HG03280 (cell line): ENCODE data around the gene SAP130.

Experiments used
- ATAC-seq: cut with Tn5 transposase; IDR thresholded peaks from one replicate; pipeline ENCODE4 v1.9.1; 2021; ENCODE audit warnings: mild to moderate bottlenecking, moderate library complexity; ENCODE audit not compliant: unreplicated experiment

SAP130 gene

GRCh38 chr2:128026448-128027277, 1.2 kb downstream of the SAP130 start:
- ATAC-seq, result no peak

- no peak for ATAC-seq
Measured at GRCh38 chr2:128024816-128025215, 3.0 kb downstream of the SAP130 start.

- ATAC-seq, result no peak
Measured at GRCh38 chr2:128017561-128017960, 10.3 kb downstream of the SAP130 start.

- no peak for ATAC-seq
Measured at GRCh38 chr2:128016620-128017019, 11.2 kb downstream of the SAP130 start.

GRCh38 chr2:128012698-128013097, 15.2 kb downstream of the SAP130 start:
- ATAC-seq, result no peak

GRCh38 chr2:128008074-128008672, 19.7 kb downstream of the SAP130 start:
- ATAC-seq, result no peak

GRCh38 chr2:128004509-128004908, 23.4 kb downstream of the SAP130 start:
- no peak for ATAC-seq

- ATAC-seq, result no peak
Measured at GRCh38 chr2:128003463-128003862, 24.4 kb downstream of the SAP130 start.

- ATAC-seq, result no peak
Measured at GRCh38 chr2:127996160-127996559, 31.7 kb downstream of the SAP130 start.

- ATAC-seq, result no peak
Measured at GRCh38 chr2:127995725-127996124, 32.1 kb downstream of the SAP130 start.

- ATAC-seq, result no peak
Measured at GRCh38 chr2:127993659-127994058, 34.2 kb downstream of the SAP130 start.

- ATAC-seq, result no peak
Measured at GRCh38 chr2:127991742-127992141, 36.1 kb downstream of the SAP130 start.

- ATAC-seq, result no peak
Measured at GRCh38 chr2:127986548-127987079, 41.2 kb downstream of the SAP130 start.

- ATAC-seq, result no peak
Measured at GRCh38 chr2:127985735-127986134, 42.1 kb downstream of the SAP130 start.

- no peak for ATAC-seq
Measured at GRCh38 chr2:127985026-127985734, 42.7 kb downstream of the SAP130 start.

GRCh38 chr2:127984551-127984950, 43.3 kb downstream of the SAP130 start:
- ATAC-seq, result no peak

GRCh38 chr2:127969446-127969845, 58.4 kb downstream of the SAP130 start:
- ATAC-seq, result no peak

- no peak for ATAC-seq
Measured at GRCh38 chr2:127968610-127969339, 59.1 kb downstream of the SAP130 start.

- ATAC-seq, result no peak
Measured at GRCh38 chr2:127961729-127962128, 66.1 kb downstream of the SAP130 start.

GRCh38 chr2:127957240-127957639, 70.6 kb downstream of the SAP130 start:
- no peak for ATAC-seq

GRCh38 chr2:127954857-127955256, 73.0 kb downstream of the SAP130 start:
- no peak for ATAC-seq
